Transverse colon (tissue), 4 donors: Measurements from ENCODE around the gene RAB2B. TPM values are rescaled to one million over a fixed set of nuclear protein-coding genes. Genes with fewer than 3 reads are reported as not detected.

Source experiments
- DNase-seq: peaks from one replicate; pipeline ENCODE4 v3.0.0-alpha.2; 2019
- H3K27ac ChIP-seq, 4 donors: fragments of 200-600 bp; sonication (generic); 2 replicates each; pipeline ENCODE4 v1.5.1; 2016 to 2018; ENCODE audit warnings: inconsistent platforms in 4 of 4
- H3K27me3 ChIP-seq: fragments of 200-600 bp; sonication (generic); 2 replicates; pipeline ENCODE4 v1.5.1; 2017; ENCODE audit warnings: inconsistent platforms
- H3K36me3 ChIP-seq, 4 donors: fragments of 200-600 bp; sonication (generic); 2 replicates each; pipeline ENCODE4 v1.5.1; 2017 to 2019; ENCODE audit warnings: inconsistent platforms in 4 of 4
- H3K4me1 ChIP-seq, 4 donors: fragments of 200-600 bp; sonication (generic); 2 replicates each; pipeline ENCODE4 v1.5.1; 2017 to 2020; ENCODE audit warnings: inconsistent platforms in 4 of 4
- H3K4me3 ChIP-seq, 4 donors: fragments of 200-600 bp; sonication (generic); 1 replicate in 1 of 4; 2 replicates in 3 of 4; pipeline versions ENCODE4 v1.5.1 to v1.6.1; 2017 to 2019; ENCODE audit warnings: inconsistent platforms in 4 of 4
- H3K9me3 ChIP-seq, 2 donors: fragments of 200-600 bp; sonication (generic); 2 replicates each; pipeline ENCODE4 v1.5.1; 2017 to 2019; ENCODE audit warnings: inconsistent platforms in 2 of 2
- EP300 ChIP-seq: sonication (generic); formaldehyde crosslinking; IDR thresholded peaks from one replicate; pipeline ENCODE4 v1.6.1; 2017; ENCODE audit warnings: antibody characterized with exemption, low read depth
- POLR2A ChIP-seq: fragments of 450-650 bp; IDR thresholded peaks from one replicate; pipeline ENCODE4 v1.6.1; 2016; ENCODE audit warnings: antibody characterized with exemption, mild to moderate bottlenecking, moderate library complexity
- POLR2AphosphoS5 ChIP-seq, 3 donors: sonication (generic); formaldehyde crosslinking; IDR thresholded peaks; one replicate each; pipeline ENCODE4 v1.6.1; 2016; ENCODE audit warnings: antibody characterized with exemption in 3 of 3
- WGBS, 2 donors: methylation state at CpG; one replicate each; pipeline ENCODE4 v1.1.5; 2018; ENCODE audit warnings: low coverage in 1 of 2; 5-methylcytosine and 5-hydroxymethylcytosine counted together
- in situ Hi-C, 4 donors: fragments of 200-750 bp; cut with MboI; loops; one replicate each; pipeline versions ENCODE4 v1.15.0 to v1.15.1; 2017; ENCODE audit warnings: low sequenced_read_pairs in 3 of 4, low pct_ligation_motif_present in 1 of 4, low pct_unique_long_range_greater_than_20kb in 1 of 4
- intact Hi-C: fragments of 100-400 bp; cut with DNase I; formaldehyde crosslinking; loops from one replicate; pipeline ENCODE4 v1.15.1; 2023; ENCODE audit warnings: low total_unique reads
- small RNA-seq, 4 donors: library from RNA; depleted of rRNA; stranded (forward); fragments of <200 nt; gene quantifications; one replicate each; pipeline ENCODE3, GENCODE V24; 2016
- total RNA-seq, 4 donors: library from RNA; depleted of rRNA; stranded (reverse); fragments of >200 nt; gene quantifications; one replicate each; pipeline ENCODE4 v1.1.0, GENCODE V29; 2016
- TF ChIP-seq, protein P1 (sequence below), 5 experiments: fragments of 200-600 bp in 3 of 5; fragments of 450-650 bp in 2 of 5; sonication (generic) in 3 of 5; IDR thresholded peaks; 1 replicate in 2 of 5; 2 replicates in 3 of 5; pipeline ENCODE4 v1.5.1; 2016 to 2017; ENCODE audit warnings: antibody characterized with exemption in 5 of 5, inconsistent platforms in 3 of 5, mild to moderate bottlenecking in 2 of 5, moderate library complexity in 1 of 5

RAB2B gene
- total RNA-seq, 4 donors from 2014 or later = 7.1 to 24.5 (median 13.7) TPM

DNA sequence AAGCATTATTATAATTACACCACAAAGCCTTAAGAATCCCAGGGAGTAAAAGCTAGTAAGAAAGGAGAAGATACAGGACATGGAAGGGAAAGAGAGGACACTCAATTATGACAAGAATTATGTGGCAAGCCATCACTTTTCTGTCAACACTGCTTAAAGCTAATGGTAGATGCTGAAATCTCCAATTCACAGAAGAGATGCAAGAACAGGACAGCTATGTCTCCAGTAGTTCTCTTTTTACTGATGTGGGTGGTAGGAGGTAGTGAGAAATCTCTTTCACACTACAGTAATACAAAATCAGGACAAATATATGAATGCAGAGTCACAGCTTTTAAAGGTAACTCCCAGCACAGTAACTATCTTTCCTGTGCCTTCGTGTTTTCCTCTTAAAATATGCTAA lies 50.1 kb downstream of the RAB2B start:
- TF ChIP-seq POLR2AphosphoS5 (IDR thresholded peaks at IDR 0.05) (no peak), POLR2A (no peak), EP300 (no peak)
- TF ChIP-seq, protein P1, sequence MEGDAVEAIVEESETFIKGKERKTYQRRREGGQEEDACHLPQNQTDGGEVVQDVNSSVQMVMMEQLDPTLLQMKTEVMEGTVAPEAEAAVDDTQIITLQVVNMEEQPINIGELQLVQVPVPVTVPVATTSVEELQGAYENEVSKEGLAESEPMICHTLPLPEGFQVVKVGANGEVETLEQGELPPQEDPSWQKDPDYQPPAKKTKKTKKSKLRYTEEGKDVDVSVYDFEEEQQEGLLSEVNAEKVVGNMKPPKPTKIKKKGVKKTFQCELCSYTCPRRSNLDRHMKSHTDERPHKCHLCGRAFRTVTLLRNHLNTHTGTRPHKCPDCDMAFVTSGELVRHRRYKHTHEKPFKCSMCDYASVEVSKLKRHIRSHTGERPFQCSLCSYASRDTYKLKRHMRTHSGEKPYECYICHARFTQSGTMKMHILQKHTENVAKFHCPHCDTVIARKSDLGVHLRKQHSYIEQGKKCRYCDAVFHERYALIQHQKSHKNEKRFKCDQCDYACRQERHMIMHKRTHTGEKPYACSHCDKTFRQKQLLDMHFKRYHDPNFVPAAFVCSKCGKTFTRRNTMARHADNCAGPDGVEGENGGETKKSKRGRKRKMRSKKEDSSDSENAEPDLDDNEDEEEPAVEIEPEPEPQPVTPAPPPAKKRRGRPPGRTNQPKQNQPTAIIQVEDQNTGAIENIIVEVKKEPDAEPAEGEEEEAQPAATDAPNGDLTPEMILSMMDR (IDR thresholded peaks at IDR 0.05) = no peak
- H3K27me3 ChIP-seq = no peaks in the 10 kb centered on the region
- no peaks in the 10 kb centered on the region for H3K9me3 ChIP-seq
- no peaks in the 10 kb centered on the region for H3K4me1 ChIP-seq
- in situ Hi-C loops (no loop called here), intact Hi-C loops (no loop called here)
- DNase-seq = no peak
- H3K4me3 ChIP-seq = no peak overlapping the region
- 82 to 90% methylated on average over 1 of the region's 1 CpG for WGBS, 2 donors
- H3K36me3 ChIP-seq = peaks cover 0 to 89% (median 41%) of the 10 kb centered on the region in 4 donors
- no peak overlapping the region for H3K27ac ChIP-seq

DNA sequence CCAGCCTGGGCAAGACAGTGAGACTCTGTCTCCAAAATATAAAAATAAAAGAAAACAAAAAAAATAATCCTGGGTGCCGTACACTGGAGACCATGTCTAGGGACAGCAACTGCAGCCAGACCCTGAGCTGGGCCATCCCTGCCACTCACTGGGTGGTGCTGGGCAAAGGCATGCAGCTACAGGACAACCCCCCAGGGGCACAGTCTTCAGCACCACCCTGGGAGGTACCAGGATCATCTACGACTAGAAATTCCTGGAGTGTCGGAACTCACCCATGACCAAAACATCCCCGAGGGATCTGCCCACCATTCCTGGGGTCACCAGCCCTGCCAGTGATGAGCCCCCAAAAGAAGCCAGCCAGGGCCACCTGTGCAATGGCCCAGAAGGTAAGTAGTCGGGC lies 57.2 kb downstream of the RAB2B start:
- intact Hi-C loops (no loop called here), in situ Hi-C loops (no loop called here)
- H3K27ac ChIP-seq = no peak overlapping the region
- H3K4me3 ChIP-seq = no peak overlapping the region
- peaks cover 0 to 83% (median 35%) of the 10 kb centered on the region in 4 donors for H3K36me3 ChIP-seq
- TF ChIP-seq POLR2A (no peak), POLR2AphosphoS5 (IDR thresholded peaks at IDR 0.05) (no peak), EP300 (no peak)
- TF ChIP-seq, protein P1 (IDR thresholded peaks at IDR 0.05) = no peak
- no peak for DNase-seq
- no peaks in the 10 kb centered on the region for H3K27me3 ChIP-seq
- 85% methylated on average over 5 of the region's 5 CpGs; no CpG with 5 or more reads in 1 of the 2 donors for WGBS, 2 donors
- H3K9me3 ChIP-seq = no peaks in the 10 kb centered on the region
- H3K4me1 ChIP-seq = no peaks in the 10 kb centered on the region

DNA sequence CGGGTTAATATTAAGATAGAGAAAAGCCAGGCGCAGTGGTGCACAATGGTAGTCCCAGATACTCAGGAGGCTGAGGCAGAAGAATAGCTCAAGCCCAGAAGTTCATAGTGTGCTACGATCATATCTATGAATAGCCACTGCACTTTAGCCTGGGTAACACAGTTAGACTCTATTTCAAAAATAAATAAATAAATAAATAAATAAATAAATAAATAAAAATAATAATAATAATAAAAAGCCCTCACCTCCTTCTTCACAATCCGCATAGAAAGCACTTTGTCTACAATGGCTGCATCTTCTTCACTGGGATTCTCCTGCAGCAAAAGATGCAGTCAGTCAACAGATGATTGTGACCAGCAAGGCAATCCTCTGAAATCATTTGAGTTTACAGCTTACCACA lies 61.4 kb downstream of the RAB2B start:
- DNase-seq = no peak
- in situ Hi-C loops = no loop called here
- H3K27ac ChIP-seq = no peak overlapping the region
- no peaks in the 10 kb centered on the region for H3K9me3 ChIP-seq
- peaks cover 0 to 90% (median 39%) of the 10 kb centered on the region in 4 donors for H3K36me3 ChIP-seq
- no peaks in the 10 kb centered on the region for H3K4me1 ChIP-seq
- no peak for TF ChIP-seq EP300
- TF ChIP-seq POLR2AphosphoS5 (IDR thresholded peaks at IDR 0.05) = no peak
- no peak for TF ChIP-seq POLR2A
- TF ChIP-seq, protein P1 (IDR thresholded peaks at IDR 0.05) = no peak
- intact Hi-C loops = no loop called here
- 93 to 95% methylated on average over 3 to 4 of the region's 4 CpGs for WGBS, 2 donors
- no peaks in the 10 kb centered on the region for H3K27me3 ChIP-seq
- no peak overlapping the region for H3K4me3 ChIP-seq

DNA sequence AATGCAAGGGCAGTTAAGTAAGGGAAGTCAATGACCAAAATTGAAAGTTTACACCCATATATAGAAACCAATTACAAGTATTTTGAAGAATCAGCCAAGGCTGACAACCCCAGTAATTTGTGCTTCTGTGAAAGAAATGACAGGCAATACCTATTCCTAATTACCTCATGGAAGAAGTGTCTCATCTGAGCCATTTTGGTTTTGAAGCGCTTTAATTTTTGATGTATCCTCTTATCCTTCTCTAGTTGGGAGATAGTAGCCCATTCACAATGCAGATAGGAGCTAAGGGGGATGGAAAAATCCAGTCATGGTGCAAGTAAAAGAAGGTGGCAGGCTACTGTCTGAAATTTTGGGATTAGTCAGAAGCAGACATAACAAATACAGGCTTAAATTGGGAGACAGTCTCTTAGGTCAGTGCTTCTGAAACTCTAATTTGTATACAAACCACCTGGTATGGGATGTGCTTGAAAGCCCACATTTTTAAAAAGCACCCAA lies 62.6 kb downstream of the RAB2B start:
- intact Hi-C loops (no loop called here), in situ Hi-C loops (no loop called here)
- TF ChIP-seq EP300 = no peak
- TF ChIP-seq, protein P1 (IDR thresholded peaks at IDR 0.05) = no peak
- TF ChIP-seq POLR2AphosphoS5 (IDR thresholded peaks at IDR 0.05) = no peak
- no peak for TF ChIP-seq POLR2A
- Histone ChIP-seq H3K4me3 (no peak overlapping the region), H3K27me3 (no peaks in the 10 kb centered on the region), H3K9me3 (no peaks in the 10 kb centered on the region), H3K4me1 (no peaks in the 10 kb centered on the region), H3K36me3 (peaks cover 0 to 90% (median 40%) of the 10 kb centered on the region in 4 donors), H3K27ac (no peak overlapping the region)
- WGBS, 2 donors = 85 to 91% methylated on average over 1 of the region's 1 CpG
- DNase-seq = no peak

Small RNAs within 50 kb of the gene (small RNA-seq; reads per million reads assigned to genes)
- gene RN7SL650P = 0 reads per million in 4 donors

Other genes starting within 250 kb of the RAB2B start
- 100 to 1,000 TPM; 192 to 343 (median 212) TPM for gene HNRNPC, start 207.5 kb downstream of the RAB2B start, total RNA-seq
- under 1 TPM in 2 of 4 donors, not detected in 2; 0.27 to 0.48 TPM for gene RPGRIP1, start 196.9 kb downstream of the RAB2B start, total RNA-seq
- gene SUPT16H, start 92.9 kb downstream of the RAB2B start, total RNA-seq = 10 to 100 TPM; 21.5 to 43.5 (median 36.4) TPM
- gene CHD8, start 20.8 kb downstream of the RAB2B start, total RNA-seq = 10 to 100 TPM; 46.2 to 59.7 (median 50.8) TPM
- gene TOX4, start 236 bp upstream of the RAB2B start, total RNA-seq = 10 to 100 TPM; 30.8 to 76.7 (median 51.5) TPM
- 10 to 100 TPM; 20.2 to 41.9 (median 29.5) TPM for gene METTL3, start 34.4 kb upstream of the RAB2B start, total RNA-seq
- gene SALL2, start 49.4 kb upstream of the RAB2B start, total RNA-seq = 10 to 100 TPM in 1 of 4 donors, 1 to 10 TPM in 3; 2.2 to 36.3 (median 4.2) TPM
- gene OR10G3, start 103.1 kb upstream of the RAB2B start, total RNA-seq = not detected
- not detected for gene OR10G2, start 158.0 kb upstream of the RAB2B start, total RNA-seq
- gene OR4E2, start 176.9 kb upstream of the RAB2B start, total RNA-seq = not detected
- not detected for gene OR4E1, start 196.9 kb upstream of the RAB2B start, total RNA-seq